WTC11 (cell line): ENCODE results near the gene FSTL1. TPM values are rescaled to one million over a fixed set of nuclear protein-coding genes. Genes with fewer than 3 reads are reported as not detected.

Source experiments
- ATAC-seq: fragments of 200-7000 bp; cut with Tn5 transposase; 2 replicates; pipeline ENCODE4 v1.10.0; 2021; ENCODE audit warnings: mild to moderate bottlenecking, moderate library complexity
- CTCF ChIA-PET: fragments of 300-600 bp; sonication (Branson Sonifier 250); formaldehyde crosslinking; loops from one replicate; lab custom pipeline; 2021; ENCODE audit warnings: antibody characterized with exemption; lab: Charles Lee
- POLR2A ChIA-PET: fragments of 350-600 bp; sonication (Branson Sonifier 250); formaldehyde crosslinking; loops from one replicate; lab custom pipeline; 2021; ENCODE audit warnings: antibody characterized with exemption; lab: Charles Lee
- DNase-seq: peaks from one replicate; pipeline ENCODE4 v3.0.0; 2021; ENCODE audit warnings: low spot score
- H3K27ac Mint-ChIP-seq: 2 replicates; pipeline ENCODE4 v1.8.0; 2021; ENCODE audit warnings: mixed read lengths
- H3K27me3 Mint-ChIP-seq: 2 replicates; pipeline ENCODE4 v1.8.0; 2021; ENCODE audit warnings: low read depth, mild to moderate bottlenecking, moderate library complexity, mixed read lengths
- H3K36me3 Mint-ChIP-seq: 2 replicates; pipeline ENCODE4 v1.8.0; 2021; ENCODE audit warnings: mixed read lengths
- H3K4me1 Mint-ChIP-seq: 2 replicates; pipeline ENCODE4 v1.8.0; 2022; ENCODE audit warnings: mixed read lengths
- H3K4me3 Mint-ChIP-seq: 2 replicates; pipeline ENCODE4 v1.8.0; 2021; ENCODE audit warnings: mild to moderate bottlenecking, moderate library complexity, mixed read lengths
- H3K9me3 Mint-ChIP-seq: 2 replicates; pipeline ENCODE4 v1.8.0; 2021; ENCODE audit warnings: mixed read lengths
- AFF4 ChIP-seq: sonication (generic); formaldehyde crosslinking; IDR thresholded peaks from 2 replicates; pipeline ENCODE4 v1.8.1; 2023; ENCODE audit warnings: mild to moderate bottlenecking, missing genetic modification reagents, borderline replicate concordance
- ATF1 ChIP-seq: sonication (generic); formaldehyde crosslinking; IDR thresholded peaks from 2 replicates; pipeline ENCODE4 v1.8.1; 2023; ENCODE audit warnings: mild to moderate bottlenecking, moderate library complexity, missing genetic modification reagents
- ATF6 ChIP-seq: sonication (generic); formaldehyde crosslinking; IDR thresholded peaks from 2 replicates; pipeline ENCODE4 v1.8.1; 2023; ENCODE audit warnings: mild to moderate bottlenecking, missing genetic modification reagents
- CREB1 ChIP-seq: sonication (generic); formaldehyde crosslinking; IDR thresholded peaks from 2 replicates; pipeline ENCODE4 v1.8.0; 2023; ENCODE audit warnings: mild to moderate bottlenecking, missing genetic modification reagents
- CREM ChIP-seq: sonication (generic); formaldehyde crosslinking; IDR thresholded peaks from 2 replicates; pipeline ENCODE4 v1.8.1; 2022; ENCODE audit warnings: mild to moderate bottlenecking, missing genetic modification reagents, moderate library complexity
- E2F1 ChIP-seq: sonication (generic); formaldehyde crosslinking; IDR thresholded peaks from 2 replicates; pipeline ENCODE4 v1.8.0; 2022; ENCODE audit warnings: mild to moderate bottlenecking, missing genetic modification reagents
- ESRRA ChIP-seq: sonication (generic); formaldehyde crosslinking; IDR thresholded peaks from 2 replicates; pipeline ENCODE4 v1.8.1; 2022; ENCODE audit warnings: mild to moderate bottlenecking, missing genetic modification reagents, borderline replicate concordance
- GABPB1 ChIP-seq: sonication (generic); formaldehyde crosslinking; IDR thresholded peaks from 2 replicates; pipeline ENCODE4 v1.8.1; 2023; ENCODE audit warnings: mild to moderate bottlenecking, missing genetic modification reagents
- JUN ChIP-seq: sonication (generic); formaldehyde crosslinking; IDR thresholded peaks from 2 replicates; pipeline ENCODE4 v1.8.0; 2023; ENCODE audit warnings: mild to moderate bottlenecking, missing genetic modification reagents
- NFE2L1 ChIP-seq: sonication (generic); formaldehyde crosslinking; IDR thresholded peaks from 2 replicates; pipeline ENCODE4 v1.8.1; 2023; ENCODE audit warnings: missing genetic modification reagents
- NR2C2 ChIP-seq: sonication (generic); formaldehyde crosslinking; IDR thresholded peaks from 2 replicates; pipeline ENCODE4 v1.8.0; 2022; ENCODE audit warnings: mild to moderate bottlenecking, missing genetic modification reagents
- SOX15 ChIP-seq: fragments of 250-450 bp; sonication (Bioruptor Pico); IDR thresholded peaks from 2 replicates; pipeline ENCODE4 v1.9.0; 2021; ENCODE audit warnings: mild to moderate bottlenecking
- ZNF121 ChIP-seq: sonication (generic); formaldehyde crosslinking; IDR thresholded peaks from 2 replicates; pipeline ENCODE4 v1.8.0; 2023; ENCODE audit warnings: missing genetic modification reagents
- ZNF396 ChIP-seq: fragments of 250-450 bp; sonication (Bioruptor Pico); IDR thresholded peaks from 2 replicates; pipeline ENCODE4 v1.8.0; 2021; ENCODE audit warnings: mild to moderate bottlenecking, moderate library complexity, borderline replicate concordance
- ZNF671 ChIP-seq: fragments of 250-450 bp; sonication (Bioruptor Pico); IDR thresholded peaks from 2 replicates; pipeline ENCODE4 v1.8.0; 2021; ENCODE audit warnings: mild to moderate bottlenecking
- total RNA-seq: library from RNA; stranded (reverse); gene quantifications from 3 replicates; pipeline ENCODE4 v1.2.3, GENCODE V29; 2021
- TF ChIP-seq, protein P1 (sequence below): sonication (generic); formaldehyde crosslinking; conservative IDR thresholded peaks from 2 replicates; pipeline ENCODE4 v1.8.1; 2023; ENCODE audit warnings: mild to moderate bottlenecking, low read depth, missing genetic modification reagents, moderate library complexity
- TF ChIP-seq, protein P2 (sequence below): fragments of 200-600 bp; IDR thresholded peaks from 2 replicates; pipeline ENCODE4 v1.8.0; 2022; ENCODE audit warnings: antibody characterized with exemption
- TF ChIP-seq, protein P3 (sequence below): sonication (generic); formaldehyde crosslinking; IDR thresholded peaks from 2 replicates; pipeline ENCODE4 v1.8.0; 2022; ENCODE audit warnings: mild to moderate bottlenecking, missing genetic modification reagents

FSTL1 gene
- total RNA-seq, 1 experiment from 2014 or later, result 271 TPM

DNA sequence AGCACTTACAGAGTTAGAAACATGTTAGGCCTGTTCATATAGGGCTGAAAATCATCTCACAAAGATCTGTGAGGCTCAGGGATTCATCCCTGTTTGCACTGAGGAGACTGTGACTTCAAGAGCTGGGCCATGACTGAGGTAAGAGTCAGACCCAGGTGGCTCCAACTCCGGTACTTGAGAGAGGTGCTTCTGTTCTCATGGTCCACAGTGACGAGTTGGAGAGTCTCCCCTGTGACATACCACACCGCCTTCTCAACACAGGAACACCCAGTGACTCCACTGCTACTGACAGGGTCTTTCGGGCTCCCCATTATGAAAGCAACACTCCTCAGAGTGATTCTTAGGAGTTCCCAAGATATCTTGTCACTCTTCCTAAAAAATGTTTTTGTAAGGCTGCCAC lies 27.4 kb downstream of the FSTL1 start (continued):
- TF ChIP-seq E2F1 (CRISPR knock-in tag) (no peak), ESRRA (CRISPR knock-in tag) (no peak), JUN (CRISPR knock-in tag) (no peak)

DNA sequence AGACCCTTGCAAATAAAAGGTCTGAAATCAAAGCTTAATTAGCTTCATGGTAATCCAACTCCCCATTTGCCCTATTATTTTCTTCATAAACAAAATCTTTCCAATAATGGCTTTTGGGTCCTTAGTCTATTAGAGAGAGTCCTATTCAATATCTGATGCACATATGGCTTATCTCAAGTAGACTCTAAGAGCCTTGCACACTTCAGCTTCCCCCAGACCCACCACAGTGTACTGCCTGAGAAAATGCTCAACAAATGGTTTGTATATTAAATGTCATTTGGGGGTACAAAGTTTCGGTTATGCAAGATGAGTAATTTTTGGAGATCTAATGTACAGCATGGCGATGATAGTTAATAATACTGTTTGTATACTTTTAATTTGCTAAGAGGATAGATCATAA lies 28.9 kb downstream of the FSTL1 start:
- no peak for TF ChIP-seq ESRRA (CRISPR knock-in tag)
- no peak for TF ChIP-seq NR2C2 (CRISPR knock-in tag)
- no peak for TF ChIP-seq GABPB1 (CRISPR knock-in tag)
- no peak for TF ChIP-seq SOX15 (CRISPR knock-in tag)
- no peak for TF ChIP-seq NFE2L1 (CRISPR knock-in tag)
- TF ChIP-seq, protein P1, sequence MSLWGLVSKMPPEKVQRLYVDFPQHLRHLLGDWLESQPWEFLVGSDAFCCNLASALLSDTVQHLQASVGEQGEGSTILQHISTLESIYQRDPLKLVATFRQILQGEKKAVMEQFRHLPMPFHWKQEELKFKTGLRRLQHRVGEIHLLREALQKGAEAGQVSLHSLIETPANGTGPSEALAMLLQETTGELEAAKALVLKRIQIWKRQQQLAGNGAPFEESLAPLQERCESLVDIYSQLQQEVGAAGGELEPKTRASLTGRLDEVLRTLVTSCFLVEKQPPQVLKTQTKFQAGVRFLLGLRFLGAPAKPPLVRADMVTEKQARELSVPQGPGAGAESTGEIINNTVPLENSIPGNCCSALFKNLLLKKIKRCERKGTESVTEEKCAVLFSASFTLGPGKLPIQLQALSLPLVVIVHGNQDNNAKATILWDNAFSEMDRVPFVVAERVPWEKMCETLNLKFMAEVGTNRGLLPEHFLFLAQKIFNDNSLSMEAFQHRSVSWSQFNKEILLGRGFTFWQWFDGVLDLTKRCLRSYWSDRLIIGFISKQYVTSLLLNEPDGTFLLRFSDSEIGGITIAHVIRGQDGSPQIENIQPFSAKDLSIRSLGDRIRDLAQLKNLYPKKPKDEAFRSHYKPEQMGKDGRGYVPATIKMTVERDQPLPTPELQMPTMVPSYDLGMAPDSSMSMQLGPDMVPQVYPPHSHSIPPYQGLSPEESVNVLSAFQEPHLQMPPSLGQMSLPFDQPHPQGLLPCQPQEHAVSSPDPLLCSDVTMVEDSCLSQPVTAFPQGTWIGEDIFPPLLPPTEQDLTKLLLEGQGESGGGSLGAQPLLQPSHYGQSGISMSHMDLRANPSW, result no peak
- TF ChIP-seq, protein P2, sequence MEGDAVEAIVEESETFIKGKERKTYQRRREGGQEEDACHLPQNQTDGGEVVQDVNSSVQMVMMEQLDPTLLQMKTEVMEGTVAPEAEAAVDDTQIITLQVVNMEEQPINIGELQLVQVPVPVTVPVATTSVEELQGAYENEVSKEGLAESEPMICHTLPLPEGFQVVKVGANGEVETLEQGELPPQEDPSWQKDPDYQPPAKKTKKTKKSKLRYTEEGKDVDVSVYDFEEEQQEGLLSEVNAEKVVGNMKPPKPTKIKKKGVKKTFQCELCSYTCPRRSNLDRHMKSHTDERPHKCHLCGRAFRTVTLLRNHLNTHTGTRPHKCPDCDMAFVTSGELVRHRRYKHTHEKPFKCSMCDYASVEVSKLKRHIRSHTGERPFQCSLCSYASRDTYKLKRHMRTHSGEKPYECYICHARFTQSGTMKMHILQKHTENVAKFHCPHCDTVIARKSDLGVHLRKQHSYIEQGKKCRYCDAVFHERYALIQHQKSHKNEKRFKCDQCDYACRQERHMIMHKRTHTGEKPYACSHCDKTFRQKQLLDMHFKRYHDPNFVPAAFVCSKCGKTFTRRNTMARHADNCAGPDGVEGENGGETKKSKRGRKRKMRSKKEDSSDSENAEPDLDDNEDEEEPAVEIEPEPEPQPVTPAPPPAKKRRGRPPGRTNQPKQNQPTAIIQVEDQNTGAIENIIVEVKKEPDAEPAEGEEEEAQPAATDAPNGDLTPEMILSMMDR, result no peak
- TF ChIP-seq ATF6 (CRISPR knock-in tag), result no peak
- TF ChIP-seq ATF1 (CRISPR knock-in tag), result no peak
- no peak for TF ChIP-seq ZNF396 (CRISPR knock-in tag)
- POLR2A ChIA-PET, result no interaction called here
- no peaks in the 10 kb centered on the region for H3K9me3 Mint-ChIP-seq
- peaks cover 40% of the 10 kb centered on the region for H3K4me1 Mint-ChIP-seq
- H3K4me3 Mint-ChIP-seq, result no peak overlapping the region
- no peak overlapping the region for H3K27ac Mint-ChIP-seq
- H3K27me3 Mint-ChIP-seq, result no peaks in the 10 kb centered on the region
- CTCF ChIA-PET, result interaction anchor here (8.1 kb wide), 1 partner anchor 135 kb away, joined by 161 read pairs; no protein-coding TSS in a partner anchor
- peaks cover 3% of the 10 kb centered on the region; the same call in 1 of the 2 replicates for H3K36me3 Mint-ChIP-seq
- ATAC-seq, result no peak
- no peak for DNase-seq

GRCh38 chr3:120420928-120421551 lies 29.8 kb downstream of the FSTL1 start:
- Mint-ChIP-seq H3K27me3 (no peaks in the 10 kb centered on the region), H3K4me3 (no peak overlapping the region), H3K36me3 (peaks cover 7% of the 10 kb centered on the region), H3K4me1 (peaks cover 46% of the 10 kb centered on the region), H3K27ac (peak overlapping the region; percentile 47), H3K9me3 (no peaks in the 10 kb centered on the region)
- no peak for ATAC-seq
- ChIA-PET POLR2A (interaction anchor here (1.1 to 4.0 kb wide), 2 partner anchors 30 to 138 kb away, joined by 3 to 16 read pairs; partner anchors contain the start of gene FSTL1), CTCF (interaction anchor here (1.3 to 8.1 kb wide), 3 partner anchors 30 to 147 kb away, joined by 5 to 161 read pairs (median 5); partner anchors contain the start of gene FSTL1)
- no peak for DNase-seq
- no peak for TF ChIP-seq ZNF121
- no peak for TF ChIP-seq CREM (CRISPR knock-in tag)
- no peak for TF ChIP-seq ZNF671 (CRISPR knock-in tag)
- TF ChIP-seq ZNF396 (CRISPR knock-in tag), result no peak
- no peak for TF ChIP-seq AFF4
- TF ChIP-seq E2F1 (CRISPR knock-in tag), result no peak
- TF ChIP-seq, protein P3, sequence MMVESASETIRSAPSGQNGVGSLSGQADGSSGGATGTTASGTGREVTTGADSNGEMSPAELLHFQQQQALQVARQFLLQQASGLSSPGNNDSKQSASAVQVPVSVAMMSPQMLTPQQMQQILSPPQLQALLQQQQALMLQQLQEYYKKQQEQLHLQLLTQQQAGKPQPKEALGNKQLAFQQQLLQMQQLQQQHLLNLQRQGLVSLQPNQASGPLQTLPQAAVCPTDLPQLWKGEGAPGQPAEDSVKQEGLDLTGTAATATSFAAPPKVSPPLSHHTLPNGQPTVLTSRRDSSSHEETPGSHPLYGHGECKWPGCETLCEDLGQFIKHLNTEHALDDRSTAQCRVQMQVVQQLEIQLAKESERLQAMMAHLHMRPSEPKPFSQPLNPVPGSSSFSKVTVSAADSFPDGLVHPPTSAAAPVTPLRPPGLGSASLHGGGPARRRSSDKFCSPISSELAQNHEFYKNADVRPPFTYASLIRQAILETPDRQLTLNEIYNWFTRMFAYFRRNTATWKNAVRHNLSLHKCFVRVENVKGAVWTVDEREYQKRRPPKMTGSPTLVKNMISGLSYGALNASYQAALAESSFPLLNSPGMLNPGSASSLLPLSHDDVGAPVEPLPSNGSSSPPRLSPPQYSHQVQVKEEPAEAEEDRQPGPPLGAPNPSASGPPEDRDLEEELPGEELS, result no peak
- TF ChIP-seq CREB1 (CRISPR knock-in tag), result no peak
